Loucy (cell line): ENCODE measurements around the gene TNS2.

Source experiments
- H2AFZ ChIP-seq: fragments of 200-600 bp; sonication (generic); 2 replicates; pipeline ENCODE4 v1.6.0; 2016; ENCODE audit warnings: antibody characterized with exemption, mild to moderate bottlenecking, low read length, moderate library complexity
- H3F3A ChIP-seq: fragments of 200-600 bp; 2 replicates; pipeline ENCODE4 v1.6.0; 2016; ENCODE audit warnings: antibody characterized with exemption, low read depth, mild to moderate bottlenecking
- H3K27me3 ChIP-seq: fragments of 200-600 bp; sonication (generic); 2 replicates; pipeline ENCODE4 v1.6.1; 2014; ENCODE audit warnings: low read length, mild to moderate bottlenecking; ENCODE audit not compliant: insufficient read depth, poor library complexity, severe bottlenecking
- H3K36me3 ChIP-seq: fragments of 200-600 bp; sonication (generic); 2 replicates; pipeline ENCODE4 v1.6.1; 2016; ENCODE audit warnings: low read length; ENCODE audit not compliant: insufficient read depth
- H3K4me1 ChIP-seq: fragments of 200-600 bp; sonication (generic); 2 replicates; pipeline ENCODE4 v1.5.1; 2014; ENCODE audit warnings: low read length, mild to moderate bottlenecking; ENCODE audit not compliant: insufficient read depth, poor library complexity, severe bottlenecking
- H3K4me2 ChIP-seq: fragments of 200-600 bp; sonication (generic); 2 replicates; pipeline ENCODE4 v1.6.0; 2014; ENCODE audit warnings: antibody characterized with exemption, low read length, low read depth, mild to moderate bottlenecking; ENCODE audit not compliant: poor library complexity, severe bottlenecking
- H3K4me3 ChIP-seq: fragments of 200-600 bp; sonication (generic); 2 replicates; pipeline ENCODE4 v1.5.1; 2014; ENCODE audit warnings: low read length, mild to moderate bottlenecking, mixed read lengths; ENCODE audit not compliant: poor library complexity, severe bottlenecking
- H3K79me2 ChIP-seq: fragments of 200-600 bp; sonication (generic); 2 replicates; pipeline ENCODE4 v1.6.1; 2014; ENCODE audit warnings: low read length; ENCODE audit not compliant: insufficient read depth
- H3K9ac ChIP-seq: fragments of 200-600 bp; sonication (generic); 2 replicates; pipeline ENCODE4 v1.6.0; 2014; ENCODE audit warnings: mild to moderate bottlenecking, low read depth, low read length, moderate library complexity; ENCODE audit not compliant: poor library complexity, severe bottlenecking
- H3K9me2 ChIP-seq: fragments of 200-600 bp; sonication (generic); replicated peaks from 2 replicates; pipeline ENCODE4 v1.6.1; 2016; ENCODE audit warnings: low read depth, low read length, mixed read lengths
- H3K9me3 ChIP-seq: fragments of 200-600 bp; sonication (generic); 2 replicates; pipeline ENCODE4 v1.6.1; 2014; ENCODE audit warnings: mild to moderate bottlenecking, antibody characterized with exemption, low read length, low read depth; ENCODE audit not compliant: insufficient read depth
- H4K20me1 ChIP-seq: fragments of 200-600 bp; sonication (generic); 2 replicates; pipeline ENCODE4 v1.6.0; 2014; ENCODE audit warnings: antibody characterized with exemption, low read length, mild to moderate bottlenecking; ENCODE audit not compliant: insufficient read depth, poor library complexity, severe bottlenecking
- EZH2phosphoT487 ChIP-seq: fragments of 200-600 bp; IDR thresholded peaks from 2 replicates; pipeline ENCODE4 v1.6.1; 2018; ENCODE audit warnings: antibody characterized with exemption, mild to moderate bottlenecking, moderate library complexity, borderline replicate concordance
- TF ChIP-seq, protein P1 (sequence below): fragments of 200-600 bp; sonication (generic); conservative IDR thresholded peaks from 2 replicates; pipeline ENCODE4 v1.5.1; 2014; ENCODE audit warnings: mild to moderate bottlenecking, antibody characterized with exemption, low read length

TNS2 gene

DNA sequence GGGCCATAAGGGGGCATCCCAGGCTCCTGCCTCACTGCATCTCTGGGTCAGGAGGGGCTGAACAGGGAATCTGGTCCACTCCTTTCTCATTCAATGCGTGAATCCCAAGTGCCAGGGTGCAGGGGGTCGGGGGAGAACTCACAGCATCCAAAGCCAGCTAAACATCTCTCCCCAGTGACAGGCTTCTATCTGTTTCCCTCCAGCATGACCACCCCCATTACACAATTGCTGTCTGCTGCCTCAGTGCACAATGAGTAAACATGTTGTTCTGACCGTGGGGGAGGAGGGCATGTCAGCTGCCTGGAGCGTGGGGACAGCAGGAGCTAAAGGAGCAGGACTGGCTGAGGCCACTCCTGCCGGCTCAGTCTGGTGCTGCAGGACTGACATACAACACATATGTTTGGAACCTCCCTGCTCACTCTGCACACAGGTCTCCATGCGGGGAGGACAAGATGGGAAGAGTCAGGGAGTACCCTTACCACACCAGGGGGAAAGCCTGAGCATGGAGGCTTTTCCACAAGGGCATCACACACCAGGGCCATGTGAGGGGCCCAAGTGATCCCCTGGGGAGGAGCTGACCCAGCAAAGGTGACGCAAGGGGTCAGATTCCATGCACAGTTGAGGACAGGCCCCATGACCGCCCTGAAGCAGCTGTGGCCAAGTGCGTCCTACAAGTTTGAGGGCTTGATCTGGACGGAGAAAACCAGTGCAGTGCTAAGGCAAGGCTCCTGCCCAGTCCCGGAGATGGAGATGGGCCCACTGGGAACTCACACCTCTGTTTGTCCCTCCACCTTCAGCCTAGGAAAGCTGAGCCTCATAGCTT, 1.4 kb downstream of the TNS2 start:
- no peaks in the 10 kb centered on the region for H3K9me3 ChIP-seq
- H3K9ac ChIP-seq = no peak overlapping the region
- no peak overlapping the region for H3K4me3 ChIP-seq
- H3K36me3 ChIP-seq = no peaks in the 10 kb centered on the region
- H3K4me2 ChIP-seq = no peak overlapping the region
- H2AFZ ChIP-seq = no peak overlapping the region
- peaks cover 19% of the 10 kb centered on the region for H3K4me1 ChIP-seq
- H3K27me3 ChIP-seq = no peaks in the 10 kb centered on the region
- no peaks in the 10 kb centered on the region for H3F3A ChIP-seq
- H4K20me1 ChIP-seq = no peaks in the 10 kb centered on the region
- no peaks in the 10 kb centered on the region for H3K9me2 ChIP-seq
- no peak for TF ChIP-seq EZH2phosphoT487
- TF ChIP-seq, protein P1, sequence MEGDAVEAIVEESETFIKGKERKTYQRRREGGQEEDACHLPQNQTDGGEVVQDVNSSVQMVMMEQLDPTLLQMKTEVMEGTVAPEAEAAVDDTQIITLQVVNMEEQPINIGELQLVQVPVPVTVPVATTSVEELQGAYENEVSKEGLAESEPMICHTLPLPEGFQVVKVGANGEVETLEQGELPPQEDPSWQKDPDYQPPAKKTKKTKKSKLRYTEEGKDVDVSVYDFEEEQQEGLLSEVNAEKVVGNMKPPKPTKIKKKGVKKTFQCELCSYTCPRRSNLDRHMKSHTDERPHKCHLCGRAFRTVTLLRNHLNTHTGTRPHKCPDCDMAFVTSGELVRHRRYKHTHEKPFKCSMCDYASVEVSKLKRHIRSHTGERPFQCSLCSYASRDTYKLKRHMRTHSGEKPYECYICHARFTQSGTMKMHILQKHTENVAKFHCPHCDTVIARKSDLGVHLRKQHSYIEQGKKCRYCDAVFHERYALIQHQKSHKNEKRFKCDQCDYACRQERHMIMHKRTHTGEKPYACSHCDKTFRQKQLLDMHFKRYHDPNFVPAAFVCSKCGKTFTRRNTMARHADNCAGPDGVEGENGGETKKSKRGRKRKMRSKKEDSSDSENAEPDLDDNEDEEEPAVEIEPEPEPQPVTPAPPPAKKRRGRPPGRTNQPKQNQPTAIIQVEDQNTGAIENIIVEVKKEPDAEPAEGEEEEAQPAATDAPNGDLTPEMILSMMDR = no peak
- H3K79me2 ChIP-seq = no peaks in the 10 kb centered on the region

DNA sequence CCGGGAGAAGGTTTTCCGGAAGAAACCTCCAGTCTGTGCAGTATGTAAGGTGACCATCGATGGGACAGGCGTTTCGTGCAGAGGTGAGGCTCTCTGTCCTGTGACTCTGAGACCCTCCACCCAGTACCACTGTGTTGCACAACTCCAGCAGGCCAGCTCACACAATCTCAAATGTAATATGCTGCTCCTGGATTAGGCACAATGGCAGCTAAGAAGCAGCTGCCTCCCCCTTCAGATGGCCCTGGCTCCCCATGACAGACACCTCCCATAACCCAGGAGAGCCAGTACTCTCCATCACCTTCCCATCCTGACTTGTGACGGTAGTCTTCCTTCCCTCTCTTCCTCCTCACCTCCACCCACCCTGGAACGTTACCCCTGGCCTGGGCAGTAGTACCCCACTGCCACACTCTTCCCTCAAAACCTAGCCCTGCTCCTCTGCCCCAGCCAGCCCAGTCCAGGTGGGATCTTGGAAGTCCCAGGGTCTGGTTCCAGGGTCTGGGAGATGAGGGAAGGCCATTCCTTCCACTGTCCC, 2.1 kb downstream of the TNS2 start:
- TF ChIP-seq EZH2phosphoT487 = no peak
- TF ChIP-seq, protein P1 = no peak
- Histone ChIP-seq H3K9me2 (no peaks in the 10 kb centered on the region), H3K4me3 (no peak overlapping the region), H3K9me3 (no peaks in the 10 kb centered on the region), H3K79me2 (no peaks in the 10 kb centered on the region), H3K4me1 (peaks cover 14% of the 10 kb centered on the region), H3K36me3 (no peaks in the 10 kb centered on the region), H3F3A (no peaks in the 10 kb centered on the region), H4K20me1 (no peaks in the 10 kb centered on the region), H3K9ac (no peak overlapping the region), H2AFZ (no peak overlapping the region), H3K27me3 (no peaks in the 10 kb centered on the region), H3K4me2 (no peak overlapping the region)

DNA sequence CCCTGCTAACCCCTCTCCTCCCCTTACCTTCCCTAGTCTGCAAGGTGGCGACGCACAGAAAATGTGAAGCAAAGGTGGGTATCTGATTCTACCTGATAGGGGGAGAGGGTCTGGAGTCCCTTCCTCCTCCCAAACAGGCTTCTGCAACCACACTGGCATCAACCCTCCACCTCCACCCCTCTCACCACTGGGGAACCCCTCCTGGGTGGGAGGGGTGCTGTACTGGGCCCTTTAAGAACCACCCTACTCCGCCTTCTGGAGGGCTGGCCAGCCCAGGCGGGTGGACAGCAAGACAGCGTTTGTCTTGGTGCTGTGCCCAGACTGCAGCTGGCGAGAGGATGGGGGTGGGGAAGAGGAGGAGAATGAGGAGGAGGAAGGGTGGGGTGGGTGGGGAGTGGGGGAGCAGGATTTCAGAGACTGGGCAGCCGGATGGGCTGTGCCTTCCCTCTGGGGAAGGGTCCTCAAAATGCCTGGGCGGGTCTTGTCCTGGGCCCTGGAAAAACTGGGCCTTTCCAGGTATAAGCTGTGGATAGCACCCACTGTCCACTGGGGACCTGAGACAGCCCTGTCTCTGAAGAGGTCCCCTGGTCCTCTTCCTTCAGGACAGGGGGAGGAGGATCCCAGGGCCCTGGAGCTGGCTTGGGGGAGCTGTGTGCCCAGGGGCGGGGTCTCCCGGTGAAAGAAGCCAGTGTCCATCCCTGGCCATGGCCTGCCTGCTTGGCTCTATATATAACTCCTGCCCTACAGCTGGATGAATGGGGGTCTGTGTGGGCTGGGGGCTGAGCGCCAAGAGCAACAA, 2.8 kb downstream of the TNS2 start:
- Histone ChIP-seq H3K79me2 (no peaks in the 10 kb centered on the region), H3K9ac (no peak overlapping the region), H2AFZ (no peak overlapping the region), H3K4me3 (no peak overlapping the region), H3K9me2 (no peaks in the 10 kb centered on the region), H3K4me2 (no peak overlapping the region), H3F3A (no peaks in the 10 kb centered on the region), H3K36me3 (no peaks in the 10 kb centered on the region), H3K27me3 (no peaks in the 10 kb centered on the region), H4K20me1 (no peaks in the 10 kb centered on the region), H3K9me3 (no peaks in the 10 kb centered on the region), H3K4me1 (peaks cover 14% of the 10 kb centered on the region)
- TF ChIP-seq EZH2phosphoT487 = no peak
- TF ChIP-seq, protein P1 = no peak
